Mesenchymal stem cell (in vitro differentiated cells and primary cell): ENCODE data around the gene C11orf58.
A peak's percentile ranks its signal among the peaks of the same experiment; 100 is the strongest.

Experiments used
- DNase-seq: peaks from one replicate; pipeline ENCODE4 v3.0.0-alpha.2; 2013
- H2AFZ ChIP-seq: one replicate; pipeline ENCODE4 v1.6.1; 2013; ENCODE audit warnings: low read depth, mild to moderate bottlenecking, control low read depth, inconsistent platforms, low read length, moderate library complexity
- H2AK5ac ChIP-seq: 2 replicates; pipeline ENCODE4 v1.6.1; 2013; ENCODE audit warnings: low read length, moderate library complexity, mild to moderate bottlenecking, inconsistent platforms; ENCODE audit not compliant: severe bottlenecking
- H2BK120ac ChIP-seq: one replicate; pipeline ENCODE4 v1.6.1; 2013; ENCODE audit warnings: low read depth, mild to moderate bottlenecking, inconsistent platforms, low read length, moderate library complexity
- H2BK12ac ChIP-seq, 2 experiments: one replicate each; pipeline ENCODE4 v1.6.1; 2013; ENCODE audit warnings: inconsistent platforms in 2 of 2, low read length in 2 of 2, mild to moderate bottlenecking in 2 of 2, moderate library complexity in 2 of 2, control low read depth in 1 of 2
- H2BK15ac ChIP-seq: one replicate; pipeline ENCODE4 v1.6.1; 2013; ENCODE audit warnings: mild to moderate bottlenecking, low read depth, inconsistent platforms; ENCODE audit not compliant: poor library complexity, severe bottlenecking
- H2BK5ac ChIP-seq: 2 replicates; pipeline ENCODE4 v1.6.1; 2013; ENCODE audit warnings: low read depth, mild to moderate bottlenecking, low read length, control low read depth, inconsistent platforms; ENCODE audit not compliant: poor library complexity, severe bottlenecking
- H3K14ac ChIP-seq, 2 experiments: one replicate each; pipeline ENCODE4 v1.6.1; 2013; ENCODE audit warnings: inconsistent platforms in 2 of 2, low read length in 2 of 2, control low read depth in 1 of 2, mild to moderate bottlenecking in 1 of 2, moderate library complexity in 1 of 2
- H3K18ac ChIP-seq, 2 experiments: one replicate each; pipeline ENCODE4 v1.6.1; 2013; ENCODE audit warnings: inconsistent platforms in 2 of 2, low read length in 2 of 2, control low read depth in 1 of 2, low read depth in 1 of 2, mild to moderate bottlenecking in 1 of 2
- H3K23ac ChIP-seq, 2 experiments: one replicate each; pipeline ENCODE4 v1.6.1; 2013; ENCODE audit warnings: inconsistent platforms in 2 of 2, low read length in 2 of 2, mild to moderate bottlenecking in 2 of 2, moderate library complexity in 2 of 2, control low read depth in 1 of 2
- H3K27ac ChIP-seq: 2 replicates; pipeline ENCODE4 v1.5.1; 2013; ENCODE audit warnings: mild to moderate bottlenecking, moderate library complexity, low read length, control low read depth, inconsistent platforms; ENCODE audit not compliant: poor library complexity, severe bottlenecking
- H3K27me3 ChIP-seq, 2 experiments: 2 replicates each; pipeline versions ENCODE4 v1.6.1 to v1.7.0; 2013; ENCODE audit warnings: low read length in 2 of 2, mild to moderate bottlenecking in 2 of 2, moderate library complexity in 2 of 2, control low read depth in 1 of 2, inconsistent platforms in 1 of 2; ENCODE audit not compliant: control insufficient read depth in 1 of 2, insufficient read depth in 1 of 2
- H3K36me3 ChIP-seq, 2 experiments: 2 replicates each; pipeline versions ENCODE4 v1.6.1 to v1.7.0; 2013; ENCODE audit warnings: low read length in 2 of 2, control low read depth in 1 of 2, inconsistent platforms in 1 of 2, low read depth in 1 of 2, mild to moderate bottlenecking in 1 of 2; ENCODE audit not compliant: insufficient read depth in 2 of 2, control insufficient read depth in 1 of 2
- H3K4ac ChIP-seq, 2 experiments: one replicate each; pipeline ENCODE4 v1.6.1; 2013; ENCODE audit warnings: inconsistent platforms in 2 of 2, low read length in 2 of 2, mild to moderate bottlenecking in 2 of 2, moderate library complexity in 2 of 2, control low read depth in 1 of 2, low read depth in 1 of 2
- H3K4me1 ChIP-seq: 2 replicates; pipeline ENCODE4 v1.6.1; 2013; ENCODE audit warnings: low read depth, low read length, control low read depth; ENCODE audit not compliant: control insufficient read depth, insufficient read depth
- H3K4me2 ChIP-seq: 2 replicates; pipeline ENCODE4 v1.6.1; 2013; ENCODE audit warnings: low read length, mild to moderate bottlenecking, inconsistent platforms; ENCODE audit not compliant: poor library complexity, severe bottlenecking
- H3K4me3 ChIP-seq, 2 experiments: 2 replicates each; pipeline versions ENCODE4 v1.5.1 to v1.7.0; 2013; ENCODE audit warnings: low read length in 2 of 2, mild to moderate bottlenecking in 2 of 2, control low read depth in 1 of 2, low read depth in 1 of 2; ENCODE audit not compliant: insufficient read depth in 1 of 2
- H3K79me1 ChIP-seq: replicated peaks from 2 replicates; pipeline ENCODE4 v1.6.1; 2013; ENCODE audit warnings: mild to moderate bottlenecking, control low read depth, low read length, inconsistent platforms; ENCODE audit not compliant: poor library complexity, severe bottlenecking
- H3K9ac ChIP-seq: 2 replicates; pipeline ENCODE4 v1.7.0; 2013; ENCODE audit warnings: mild to moderate bottlenecking, low read length, moderate library complexity
- H3K9me3 ChIP-seq: 2 replicates; pipeline ENCODE4 v1.7.0; 2013; ENCODE audit warnings: mild to moderate bottlenecking, low read length; ENCODE audit not compliant: control insufficient read depth
- H4K8ac ChIP-seq: one replicate; pipeline ENCODE4 v1.6.1; 2013; ENCODE audit warnings: inconsistent platforms, mild to moderate bottlenecking, low read length, moderate library complexity
- H4K91ac ChIP-seq: one replicate; pipeline ENCODE4 v1.6.1; 2013; ENCODE audit warnings: mild to moderate bottlenecking, low read length, inconsistent platforms
- WGBS: methylation state at CpG from one replicate; pipeline ENCODE4 v1.1.7; 2013; ENCODE audit warnings: mixed read lengths; 5-methylcytosine and 5-hydroxymethylcytosine counted together

Gene C11orf58

GRCh38 chr11:16783321-16783801 is 44.9 kb downstream of the C11orf58 start:
- Histone ChIP-seq H3K23ac (no peak overlapping the region), H2BK12ac (no peak overlapping the region), H2BK120ac (no peak overlapping the region), H2AFZ (no peak overlapping the region), H3K79me1 (no peaks in the 10 kb centered on the region), H3K9me3 (no peaks in the 10 kb centered on the region), H2BK15ac (no peak overlapping the region), H3K4me2 (no peak overlapping the region), H2AK5ac (no peak overlapping the region), H4K91ac (no peak overlapping the region), H3K27me3 (peaks cover 0 to 8% of the 10 kb centered on the region in 2 experiments), H3K4me1 (peaks cover 4% of the 10 kb centered on the region), H2BK5ac (no peak overlapping the region), H3K27ac (no peak overlapping the region), H3K18ac (no peak overlapping the region), H4K8ac (no peak overlapping the region), H3K9ac (no peak overlapping the region), H3K14ac (no peak overlapping the region), H3K4ac (no peak overlapping the region), H3K4me3 (no peak overlapping the region), H3K36me3 (peaks cover 0 to 11% of the 10 kb centered on the region in 2 experiments)
- no peak for DNase-seq
- WGBS, result 94% methylated on average over 19 of the region's 22 CpGs

GRCh38 chr11:16784097-16784496 is 45.6 kb downstream of the C11orf58 start:
- Histone ChIP-seq H3K36me3 (peaks cover 0 to 16% of the 10 kb centered on the region in 2 experiments), H4K91ac (no peak overlapping the region), H3K9ac (no peak overlapping the region), H2BK5ac (no peak overlapping the region), H2BK12ac (no peak overlapping the region), H3K14ac (no peak overlapping the region), H3K27me3 (peaks cover 0 to 8% of the 10 kb centered on the region in 2 experiments), H3K18ac (no peak overlapping the region), H2AK5ac (no peak overlapping the region), H2BK15ac (no peak overlapping the region), H2AFZ (no peak overlapping the region), H4K8ac (no peak overlapping the region), H3K4me1 (peaks cover 10% of the 10 kb centered on the region), H3K4me3 (no peak overlapping the region), H2BK120ac (no peak overlapping the region), H3K23ac (no peak overlapping the region), H3K27ac (no peak overlapping the region), H3K4me2 (no peak overlapping the region), H3K4ac (no peak overlapping the region), H3K79me1 (no peaks in the 10 kb centered on the region), H3K9me3 (no peaks in the 10 kb centered on the region)
- 50% methylated on average over 2 of the region's 2 CpGs for WGBS
- no peak for DNase-seq

GRCh38 chr11:16784666-16785065 is 46.2 kb downstream of the C11orf58 start:
- Histone ChIP-seq H3K9ac (no peak overlapping the region), H3K36me3 (peaks cover 0 to 22% of the 10 kb centered on the region in 2 experiments), H3K9me3 (no peaks in the 10 kb centered on the region), H2AFZ (no peak overlapping the region), H3K4me1 (peaks cover 11% of the 10 kb centered on the region), H2BK15ac (no peak overlapping the region), H3K4me3 (no peak overlapping the region), H2AK5ac (no peak overlapping the region), H3K27ac (no peak overlapping the region), H3K79me1 (no peaks in the 10 kb centered on the region), H3K4ac (no peak overlapping the region), H4K91ac (no peak overlapping the region), H3K4me2 (no peak overlapping the region), H3K14ac (no peak overlapping the region), H3K23ac (no peak overlapping the region), H2BK12ac (no peak overlapping the region), H2BK5ac (no peak overlapping the region), H3K18ac (no peak overlapping the region), H4K8ac (no peak overlapping the region), H2BK120ac (no peak overlapping the region), H3K27me3 (peaks cover 0 to 8% of the 10 kb centered on the region in 2 experiments)
- DNase-seq, result no peak
- 94% methylated on average over 2 of the region's 2 CpGs for WGBS

- Histone ChIP-seq H3K4me1 (peaks cover 12% of the 10 kb centered on the region), H2BK5ac (no peak overlapping the region)
Observed at GRCh38 chr11:16785520-16786128, 47.2 kb downstream of the C11orf58 start.

More at GRCh38 chr11:16785520-16786128, 47.2 kb downstream of the C11orf58 start:
- Histone ChIP-seq H3K27ac (no peak overlapping the region), H3K36me3 (peaks cover 0 to 24% of the 10 kb centered on the region in 2 experiments), H4K91ac (no peak overlapping the region), H4K8ac (peak overlapping the region; percentile 47), H3K27me3 (peaks cover 0 to 8% of the 10 kb centered on the region in 2 experiments), H3K9ac (no peak overlapping the region), H2AK5ac (no peak overlapping the region), H3K4me3 (no peak overlapping the region), H2BK120ac (no peak overlapping the region), H3K4ac (no peak overlapping the region), H3K79me1 (no peaks in the 10 kb centered on the region), H3K14ac (no peak overlapping the region), H2AFZ (no peak overlapping the region), H2BK12ac (no peak overlapping the region), H3K23ac (no peak overlapping the region), H3K9me3 (no peaks in the 10 kb centered on the region), H3K18ac (no peak overlapping the region), H2BK15ac (no peak overlapping the region), H3K4me2 (no peak overlapping the region)
- 58% methylated on average over 7 of the region's 7 CpGs for WGBS
- peak; percentile 77 for DNase-seq
